ENCODE measurements around the gene DTX3L.
"Not testable (repeated sequence)": the region's sequence is repeated elsewhere in the genome, so short reads cannot be mapped to it uniquely, and the experiment has no call there.

DTX3L gene

GRCh38 chr3:122546151-122546550, 18.0 kb upstream of the DTX3L start:
- DNase-seq (ENCODE audit: low read depth in 1 of 2, low spot score in 1 of 2): no peak
- in situ Hi-C loops (cut with HindIII; ENCODE audit: low pct_unique_long_range_greater_than_20kb, low sequenced_read_pairs): no loop called here
- TF ChIP-seq JUND (IDR thresholded peaks at IDR 0.05; ENCODE audit: low read depth): no peak

- no peak for DNase-seq (ENCODE audit: low read depth in 1 of 2, low spot score in 1 of 2)
- no peak for TF ChIP-seq JUND (IDR thresholded peaks at IDR 0.05; ENCODE audit: low read depth)
- in situ Hi-C loops (cut with HindIII; ENCODE audit: low pct_unique_long_range_greater_than_20kb, low sequenced_read_pairs): no loop called here
Observed at GRCh38 chr3:122548076-122548475, 16.1 kb upstream of the DTX3L start.

GRCh38 chr3:122548619-122549018, 15.5 kb upstream of the DTX3L start:
- no peak for TF ChIP-seq JUND (IDR thresholded peaks at IDR 0.05; ENCODE audit: low read depth)
- no peak for DNase-seq (ENCODE audit: low read depth in 1 of 2, low spot score in 1 of 2)
- in situ Hi-C loops (cut with HindIII; ENCODE audit: low pct_unique_long_range_greater_than_20kb, low sequenced_read_pairs): no loop called here

- in situ Hi-C loops (cut with HindIII; ENCODE audit: low pct_unique_long_range_greater_than_20kb, low sequenced_read_pairs): no loop called here
- no peak for DNase-seq (ENCODE audit: low read depth in 1 of 2, low spot score in 1 of 2)
- no peak for TF ChIP-seq JUND (IDR thresholded peaks at IDR 0.05; ENCODE audit: low read depth)
Observed at GRCh38 chr3:122553171-122553570, 11.0 kb upstream of the DTX3L start.

- in situ Hi-C loops (cut with HindIII; ENCODE audit: low pct_unique_long_range_greater_than_20kb, low sequenced_read_pairs): no loop called here
- DNase-seq (ENCODE audit: low read depth in 1 of 2, low spot score in 1 of 2): no peak
- TF ChIP-seq JUND (IDR thresholded peaks at IDR 0.05; ENCODE audit: low read depth): no peak
Observed at GRCh38 chr3:122555275-122556071, 8.7 kb upstream of the DTX3L start.

GRCh38 chr3:122557356-122557755, 6.8 kb upstream of the DTX3L start:
- TF ChIP-seq JUND (IDR thresholded peaks at IDR 0.05; ENCODE audit: low read depth): no peak
- DNase-seq (ENCODE audit: low read depth in 1 of 2, low spot score in 1 of 2): no peak
- in situ Hi-C loops (cut with HindIII; ENCODE audit: low pct_unique_long_range_greater_than_20kb, low sequenced_read_pairs): no loop called here

GRCh38 chr3:122558605-122559004, 5.5 kb upstream of the DTX3L start:
- in situ Hi-C loops (cut with HindIII; ENCODE audit: low pct_unique_long_range_greater_than_20kb, low sequenced_read_pairs): no loop called here
- TF ChIP-seq JUND (IDR thresholded peaks at IDR 0.05; ENCODE audit: low read depth): no peak
- DNase-seq (ENCODE audit: low read depth in 1 of 2, low spot score in 1 of 2): no peak

GRCh38 chr3:122559906-122560305, 4.2 kb upstream of the DTX3L start:
- no peak for DNase-seq (ENCODE audit: low read depth in 1 of 2, low spot score in 1 of 2)
- in situ Hi-C loops (cut with HindIII; ENCODE audit: low pct_unique_long_range_greater_than_20kb, low sequenced_read_pairs): no loop called here
- no peak for TF ChIP-seq JUND (IDR thresholded peaks at IDR 0.05; ENCODE audit: low read depth)

GRCh38 chr3:122560680-122561079, 3.5 kb upstream of the DTX3L start:
- in situ Hi-C loops (cut with HindIII; ENCODE audit: low pct_unique_long_range_greater_than_20kb, low sequenced_read_pairs): no loop called here
- DNase-seq (ENCODE audit: low read depth in 1 of 2, low spot score in 1 of 2): peak; percentile 51 to 89
- no peak for TF ChIP-seq JUND (IDR thresholded peaks at IDR 0.05; ENCODE audit: low read depth)

GRCh38 chr3:122562923-122563716, 1.0 kb upstream of the DTX3L start:
- DNase-seq (ENCODE audit: low read depth in 1 of 2, low spot score in 1 of 2): no peak
- in situ Hi-C loops (cut with HindIII; ENCODE audit: low pct_unique_long_range_greater_than_20kb, low sequenced_read_pairs): no loop called here
- TF ChIP-seq JUND (IDR thresholded peaks at IDR 0.05; ENCODE audit: low read depth): no peak

- in situ Hi-C loops (cut with HindIII; ENCODE audit: low pct_unique_long_range_greater_than_20kb, low sequenced_read_pairs): no loop called here
- peak in 1 of 2 experiments; percentile 11 for DNase-seq (ENCODE audit: low read depth in 1 of 2, low spot score in 1 of 2)
- no peak for TF ChIP-seq JUND (IDR thresholded peaks at IDR 0.05; ENCODE audit: low read depth)
Observed at GRCh38 chr3:122563717-122564025, 467 bp upstream of the DTX3L start.

GRCh38 chr3:122568131-122568530, 4.0 kb downstream of the DTX3L start:
- in situ Hi-C loops (cut with HindIII; ENCODE audit: low pct_unique_long_range_greater_than_20kb, low sequenced_read_pairs): not testable (repeated sequence)

GRCh38 chr3:122568755-122569154, 4.6 kb downstream of the DTX3L start:
- no peak for TF ChIP-seq JUND (IDR thresholded peaks at IDR 0.05; ENCODE audit: low read depth)
- in situ Hi-C loops (cut with HindIII; ENCODE audit: low pct_unique_long_range_greater_than_20kb, low sequenced_read_pairs): no loop called here
- DNase-seq (ENCODE audit: low read depth in 1 of 2, low spot score in 1 of 2): no peak

More at GRCh38 chr3:122568131-122568530, 4.0 kb downstream of the DTX3L start:
- not testable (repeated sequence) for DNase-seq (ENCODE audit: low read depth in 1 of 2, low spot score in 1 of 2)
